Mammary epithelial cell (primary cell): ENCODE results near the gene PPP1R3C.

ENCODE experiments used
- CTCF ChIP-seq, 2 donors: IDR thresholded peaks in 1 of 2; conservative IDR thresholded peaks in 1 of 2; 2 replicates each; pipeline ENCODE4 v1.5.1; 2011 to 2012; ENCODE audit warnings: inconsistent platforms in 2 of 2, low read length in 2 of 2, mild to moderate bottlenecking in 2 of 2, control low read depth in 1 of 2, low read depth in 1 of 2; ENCODE audit not compliant: insufficient read depth in 1 of 2; ENCODE audit errors: extremely low read depth in 1 of 2
- EZH2 ChIP-seq: IDR thresholded peaks from 2 replicates; pipeline ENCODE4 v1.6.1; 2012; ENCODE audit warnings: low read length, inconsistent platforms, borderline replicate concordance

- TF ChIP-seq CTCF (conservative IDR thresholded peaks at IDR 0.05 in 1 of 2, IDR thresholded peaks at IDR 0.05 in 1 of 2; ENCODE audit: extremely low read depth in 1 of 2, insufficient read depth in 1 of 2, low read depth in 1 of 2, low read length in 2 of 2) (no peak), EZH2 (no peak)
Observed at GRCh38 chr10:91610919-91611318, 22.0 kb downstream of the PPP1R3C start.
